A673 (cell line): Measurements from ENCODE around the gene UBALD1. TPM values are rescaled to one million over a fixed set of nuclear protein-coding genes. Genes with fewer than 3 reads are reported as not detected.

ENCODE experiments used
- BruUV-seq: library from RNA; stranded (reverse); fragments of 400-500 nt; replicated peaks from 2 replicates; lab custom pipeline; 2021; lab: Mats Ljungman, UMichigan
- CTCF ChIA-PET: fragments of 300-600 bp; sonication (Branson Sonifier 250); formaldehyde crosslinking; loops from one replicate; lab custom pipeline; 2022; ENCODE audit warnings: antibody characterized with exemption; lab: Charles Lee
- POLR2A ChIA-PET: fragments of 300-600 bp; sonication (Branson Sonifier 250); formaldehyde crosslinking; loops from one replicate; lab custom pipeline; 2022; ENCODE audit warnings: antibody characterized with exemption; ENCODE audit not compliant: low non-redundant PET; lab: Charles Lee
- DNase-seq: peaks from one replicate; pipeline ENCODE4 v3.0.0-alpha.2; 2015; ENCODE audit warnings: low spot score
- H3K27ac ChIP-seq: fragments of 200-600 bp; sonication (generic); 2 replicates; pipeline ENCODE4 v1.5.1; 2016; ENCODE audit warnings: mixed run types, low read depth, mild to moderate bottlenecking, mixed read lengths, antibody characterized with exemption, low read length; ENCODE audit not compliant: poor library complexity, severe bottlenecking
- H3K27me3 ChIP-seq: fragments of 200-600 bp; sonication (generic); replicated peaks from 2 replicates; pipeline ENCODE4 v1.6.1; 2017; ENCODE audit warnings: mixed run types, low read depth, mild to moderate bottlenecking, mixed read lengths, antibody characterized with exemption, low read length; ENCODE audit not compliant: insufficient read depth, poor library complexity
- H3K36me3 ChIP-seq: fragments of 200-600 bp; sonication (generic); 2 replicates; pipeline ENCODE4 v1.6.1; 2016; ENCODE audit warnings: mixed run types, mild to moderate bottlenecking, mixed read lengths, antibody characterized with exemption, low read length; ENCODE audit not compliant: insufficient read depth, poor library complexity, severe bottlenecking
- H3K4me1 ChIP-seq: fragments of 200-600 bp; sonication (generic); 2 replicates; pipeline ENCODE4 v1.6.1; 2017; ENCODE audit warnings: mixed run types, mild to moderate bottlenecking, mixed read lengths, antibody characterized with exemption, low read length; ENCODE audit not compliant: insufficient read depth, poor library complexity, severe bottlenecking
- H3K4me3 ChIP-seq: fragments of 200-600 bp; sonication (generic); 2 replicates; pipeline ENCODE4 v1.5.1; 2016; ENCODE audit warnings: low read depth, mixed run types, mild to moderate bottlenecking, mixed read lengths, low read length; ENCODE audit not compliant: poor library complexity, severe bottlenecking
- H3K9me3 ChIP-seq: fragments of 200-600 bp; sonication (generic); 2 replicates; pipeline ENCODE4 v1.6.1; 2016; ENCODE audit warnings: mixed run types, low read depth, mild to moderate bottlenecking, mixed read lengths, antibody characterized with exemption, low read length; ENCODE audit not compliant: poor library complexity, severe bottlenecking
- CTCF ChIP-seq: fragments of 300-800, 200-600 bp; sonication (generic); conservative IDR thresholded peaks from 2 replicates; pipeline ENCODE4 v1.5.1; 2017; ENCODE audit warnings: low read depth, mild to moderate bottlenecking, antibody characterized with exemption, low read length, moderate library complexity, mixed read lengths
- EZH2 ChIP-seq: fragments of 200-600 bp; sonication (generic); IDR thresholded peaks from 2 replicates; pipeline ENCODE4 v1.6.1; 2017; ENCODE audit warnings: borderline replicate concordance, low read depth, mild to moderate bottlenecking, mixed read lengths, antibody characterized with exemption, low read length; ENCODE audit not compliant: poor library complexity, severe bottlenecking
- intact Hi-C: fragments of 100-400 bp; cut with micrococcal nuclease; formaldehyde crosslinking; loops from one replicate; pipeline ENCODE4 v1.10.0; 2022; ENCODE audit not compliant: unreplicated experiment
- total RNA-seq: library from RNA; stranded (reverse); gene quantifications from 2 replicates; pipeline ENCODE4 v1.2.3, GENCODE V29; 2021

UBALD1 gene
- total RNA-seq, 1 experiment from 2014 or later, result 36.5 TPM

- no peak overlapping the region for H3K27ac ChIP-seq
- no peak for DNase-seq
- no peaks in the 10 kb centered on the region for H3K4me1 ChIP-seq
- H3K36me3 ChIP-seq, result no peaks in the 10 kb centered on the region
- intact Hi-C loops, result no loop called here
- TF ChIP-seq CTCF, result no peak
- TF ChIP-seq EZH2, result no peak
- BruUV-seq, result no TSS peak
- ChIA-PET CTCF (no interaction called here), POLR2A (no interaction called here)
- no peaks in the 10 kb centered on the region for H3K9me3 ChIP-seq
- no peak overlapping the region for H3K4me3 ChIP-seq
- no peaks in the 10 kb centered on the region for H3K27me3 ChIP-seq
These were observed 25.3 kb upstream of the UBALD1 start for GRCh38 chr16:4639899-4640509.

- no peak overlapping the region for H3K4me3 ChIP-seq
- H3K27me3 ChIP-seq, result no peaks in the 10 kb centered on the region
- ChIA-PET POLR2A (no interaction called here), CTCF (no interaction called here)
- no TSS peak for BruUV-seq
- H3K36me3 ChIP-seq, result no peaks in the 10 kb centered on the region
- intact Hi-C loops, result no loop called here
- no peak overlapping the region for H3K27ac ChIP-seq
- no peak for TF ChIP-seq CTCF
- TF ChIP-seq EZH2, result no peak
- H3K4me1 ChIP-seq, result no peaks in the 10 kb centered on the region
- no peaks in the 10 kb centered on the region for H3K9me3 ChIP-seq
- DNase-seq, result no peak
These were observed 22.9 kb upstream of the UBALD1 start for GRCh38 chr16:4637501-4638166.

GRCh38 chr16:4636196-4636595 is 21.5 kb upstream of the UBALD1 start:
- intact Hi-C loops, result no loop called here
- ChIA-PET POLR2A (no interaction called here), CTCF (no interaction called here)

More at GRCh38 chr16:4636196-4636595, 21.5 kb upstream of the UBALD1 start:
- no peak for DNase-seq
- Histone ChIP-seq H3K4me3 (no peak overlapping the region), H3K27me3 (no peaks in the 10 kb centered on the region), H3K27ac (no peak overlapping the region), H3K4me1 (no peaks in the 10 kb centered on the region), H3K9me3 (peaks cover 5% of the 10 kb centered on the region), H3K36me3 (peaks cover 6% of the 10 kb centered on the region)
- TF ChIP-seq CTCF (no peak), EZH2 (no peak)
- no TSS peak for BruUV-seq
